GM23338 (cell line): Measurements from ENCODE around the gene ZNF579.

ENCODE experiments used
- CREB1 ChIP-seq: fragments of 250-450 bp; sonication (Bioruptor Pico); IDR thresholded peaks from 2 replicates; pipeline ENCODE4 v1.5.0; 2020; ENCODE audit warnings: low read depth, mild to moderate bottlenecking, moderate library complexity
- CTCF ChIP-seq, 2 experiments: fragments of 200-600 bp in 1 of 2; sonication (generic) in 1 of 2; conservative IDR thresholded peaks; 2 replicates each; pipeline versions ENCODE4 v1.5.1 to v1.6.1; 2016 to 2017; ENCODE audit warnings: antibody characterized with exemption in 2 of 2, low read depth in 2 of 2, mild to moderate bottlenecking in 2 of 2, moderate library complexity in 1 of 2
- EZH2 ChIP-seq: fragments of 200-600 bp; sonication (generic); IDR thresholded peaks from one replicate; pipeline ENCODE4 v1.8.0; 2017; ENCODE audit warnings: antibody characterized with exemption, mild to moderate bottlenecking, low read depth; ENCODE audit not compliant: unreplicated experiment
- EZH2phosphoT487 ChIP-seq: fragments of 200-600 bp; sonication (generic); IDR thresholded peaks from one replicate; pipeline ENCODE4 v1.8.1; 2018; ENCODE audit warnings: antibody characterized with exemption; ENCODE audit not compliant: unreplicated experiment
- JUNB ChIP-seq: IDR thresholded peaks from one replicate; pipeline ENCODE4 v1.6.1; 2016; ENCODE audit warnings: antibody characterized with exemption; ENCODE audit not compliant: unreplicated experiment
- POLR2AphosphoS5 ChIP-seq: IDR thresholded peaks from 2 replicates; pipeline ENCODE4 v1.6.1; 2016; ENCODE audit warnings: antibody characterized with exemption, low read depth
- REST ChIP-seq: IDR thresholded peaks from one replicate; pipeline ENCODE4 v1.6.1; 2018; ENCODE audit warnings: antibody characterized with exemption; ENCODE audit not compliant: unreplicated experiment
- STAT1 ChIP-seq: IDR thresholded peaks from one replicate; pipeline ENCODE4 v1.6.1; 2016; ENCODE audit warnings: antibody characterized with exemption; ENCODE audit not compliant: unreplicated experiment
- ZNF114 ChIP-seq: fragments of 250-450 bp; sonication (Bioruptor Pico); IDR thresholded peaks from 2 replicates; pipeline ENCODE4 v1.5.0; 2020; ENCODE audit warnings: mild to moderate bottlenecking, moderate library complexity

GRCh38 chr19:55586976-55587668 is 6.5 kb upstream of the ZNF579 start:
- TF ChIP-seq REST (no peak), POLR2AphosphoS5 (0 out of 2 replicates have a peak, but pooled peaks have one; percentile 20), CTCF (conservative IDR thresholded peaks at IDR 0.05; ENCODE audit: low read depth in 2 of 2) (no peak), EZH2 (no peak), CREB1 (CRISPR knock-in tag) (peak; percentile 26; the same call in 1 of the 2 replicates), EZH2phosphoT487 (no peak), JUNB (no peak), STAT1 (no peak), ZNF114 (CRISPR knock-in tag) (no peak)
